IMR-90 (cell line): ENCODE data around the gene ANKRD35. TPM values are rescaled to one million over a fixed set of nuclear protein-coding genes. Genes with fewer than 3 reads are reported as not detected.

Experiments
- ATAC-seq: fragments of 200-7000 bp; cut with Tn5 transposase; 2 replicates; pipeline ENCODE4 v1.9.1; 2020; ENCODE audit warnings: low read depth, mild to moderate bottlenecking, moderate library complexity
- BruUV-seq: library from RNA; stranded (reverse); fragments of 400-500 nt; replicated peaks from 2 replicates; lab custom pipeline; 2021; lab: Mats Ljungman, UMichigan
- CTCF ChIA-PET: fragments of 300-600 bp; formaldehyde crosslinking; extraction: SDS; loops from one replicate; lab custom pipeline; 2021; ENCODE audit warnings: antibody characterized with exemption; lab: Yijun Ruan, JAX
- POLR2A ChIA-PET: fragments of 300-600 bp; sonication (Branson Sonifier 250); formaldehyde crosslinking; loops from one replicate; lab custom pipeline; 2022; ENCODE audit warnings: antibody characterized with exemption; ENCODE audit not compliant: unreplicated experiment; lab: Charles Lee
- DNase-seq: peaks from one replicate; pipeline ENCODE4 v3.0.0; 2013
- H2AFZ ChIP-seq: replicated peaks from 2 replicates; pipeline ENCODE3; 2013; ENCODE audit warnings: low read length, mild to moderate bottlenecking; ENCODE audit not compliant: poor library complexity
- H2AK5ac ChIP-seq: 2 replicates; pipeline ENCODE4 v1.6.1; 2013; ENCODE audit warnings: low read depth, low read length, inconsistent platforms
- H2AK9ac ChIP-seq: replicated peaks from 2 replicates; pipeline ENCODE3; 2013; ENCODE audit warnings: mild to moderate bottlenecking, low read depth, low read length, moderate library complexity; ENCODE audit not compliant: poor library complexity
- H2BK120ac ChIP-seq: 2 replicates; pipeline ENCODE4 v1.6.1; 2013; ENCODE audit warnings: low read depth, low read length, inconsistent platforms
- H2BK15ac ChIP-seq: 3 replicates; pipeline ENCODE4 v1.6.1; 2013; ENCODE audit warnings: low read depth, low read length, inconsistent platforms
- H2BK20ac ChIP-seq: 2 replicates; pipeline ENCODE4 v1.6.1; 2013; ENCODE audit warnings: low read depth, mild to moderate bottlenecking, inconsistent platforms, low read length, moderate library complexity
- H2BK5ac ChIP-seq: 2 replicates; pipeline ENCODE4 v1.6.1; 2013; ENCODE audit warnings: mild to moderate bottlenecking, low read depth, low read length, inconsistent platforms; ENCODE audit not compliant: poor library complexity, severe bottlenecking
- H3K14ac ChIP-seq: replicated peaks from 2 replicates; pipeline ENCODE4 v1.6.1; 2013; ENCODE audit warnings: low read depth, low read length, inconsistent platforms
- H3K18ac ChIP-seq: 2 replicates; pipeline ENCODE4 v1.6.1; 2013; ENCODE audit warnings: low read depth, low read length, control low read depth
- H3K23ac ChIP-seq: 2 replicates; pipeline ENCODE4 v1.6.1; 2013; ENCODE audit warnings: low read depth, low read length, inconsistent platforms
- H3K27ac ChIP-seq: 2 replicates; pipeline ENCODE4 v1.5.1; 2013; ENCODE audit warnings: mild to moderate bottlenecking, control low read depth, low read length; ENCODE audit not compliant: insufficient read depth
- H3K27me3 ChIP-seq: 2 replicates; pipeline ENCODE4 v1.6.1; 2013; ENCODE audit warnings: low read length; ENCODE audit not compliant: control insufficient read depth, insufficient read depth
- H3K36me3 ChIP-seq: 2 replicates; pipeline ENCODE4 v1.6.1; 2013; ENCODE audit warnings: low read length, mixed read lengths; ENCODE audit not compliant: control insufficient read depth, insufficient read depth
- H3K4ac ChIP-seq: 2 replicates; pipeline ENCODE4 v1.6.1; 2013; ENCODE audit warnings: low read depth, low read length, inconsistent platforms
- H3K4me1 ChIP-seq: 2 replicates; pipeline ENCODE4 v1.6.1; 2013; ENCODE audit warnings: low read length, mixed read lengths; ENCODE audit not compliant: control insufficient read depth, insufficient read depth
- H3K4me2 ChIP-seq: 2 replicates; pipeline ENCODE4 v1.6.1; 2013; ENCODE audit warnings: low read depth, mild to moderate bottlenecking, control low read depth, low read length, moderate library complexity
- H3K4me3 ChIP-seq: 2 replicates; pipeline ENCODE4 v1.5.1; 2013; ENCODE audit warnings: low read depth, mild to moderate bottlenecking, control low read depth, low read length, moderate library complexity; ENCODE audit not compliant: insufficient read depth
- H3K56ac ChIP-seq: 2 replicates; pipeline ENCODE4 v1.6.1; 2013; ENCODE audit warnings: low read length, inconsistent platforms; ENCODE audit not compliant: insufficient read depth; ENCODE audit errors: extremely low read depth
- H3K79me1 ChIP-seq, 2 experiments: 2 replicates each; pipeline ENCODE4 v1.6.1; 2013; ENCODE audit warnings: low read length in 2 of 2, inconsistent platforms in 1 of 2, low read depth in 1 of 2
- H3K9ac ChIP-seq: 2 replicates; pipeline ENCODE4 v1.6.1; 2013; ENCODE audit warnings: low read depth, low read length, control low read depth
- H3K9me1 ChIP-seq: 2 replicates; pipeline ENCODE4 v1.6.1; 2013; ENCODE audit warnings: low read length, inconsistent platforms; ENCODE audit not compliant: insufficient read depth
- H3K9me3 ChIP-seq: 2 replicates; pipeline ENCODE4 v1.6.1; 2013; ENCODE audit warnings: low read length; ENCODE audit not compliant: control insufficient read depth, insufficient read depth
- H4K20me1 ChIP-seq: 2 replicates; pipeline ENCODE4 v1.6.1; 2013; ENCODE audit warnings: low read length, inconsistent platforms; ENCODE audit not compliant: insufficient read depth
- H4K5ac ChIP-seq: 2 replicates; pipeline ENCODE4 v1.6.1; 2013; ENCODE audit warnings: mild to moderate bottlenecking, low read depth, low read length, control low read depth
- H4K8ac ChIP-seq, 2 experiments: 2 replicates each; pipeline ENCODE4 v1.6.1; 2013; ENCODE audit warnings: low read depth in 2 of 2, low read length in 2 of 2, control low read depth in 1 of 2, inconsistent platforms in 1 of 2
- H4K91ac ChIP-seq: 2 replicates; pipeline ENCODE4 v1.6.1; 2013; ENCODE audit warnings: low read depth, low read length, inconsistent platforms; ENCODE audit not compliant: insufficient read depth
- BHLHE40 ChIP-seq: fragments of 150-350 bp; IDR thresholded peaks from 2 replicates; pipeline ENCODE4 v1.6.1; 2016; ENCODE audit warnings: mild to moderate bottlenecking, low read depth, low read length
- CEBPB ChIP-seq: IDR thresholded peaks from 2 replicates; pipeline ENCODE4 v1.6.1; 2012; ENCODE audit warnings: low read depth, low read length, improper control_type of control experiment
- ELK1 ChIP-seq: fragments of 150-350 bp; IDR thresholded peaks from 2 replicates; pipeline ENCODE4 v1.6.1; 2016; ENCODE audit warnings: low read depth, mild to moderate bottlenecking, low read length, moderate library complexity, borderline replicate concordance
- MXI1 ChIP-seq: IDR thresholded peaks from 2 replicates; pipeline ENCODE4 v1.6.1; 2012; ENCODE audit warnings: low read depth, mild to moderate bottlenecking, low read length, moderate library complexity, borderline replicate concordance
- POLR2A ChIP-seq: IDR thresholded peaks from 2 replicates; pipeline ENCODE4 v1.6.1; 2012; ENCODE audit warnings: mild to moderate bottlenecking, low read depth, low read length
- RAD21 ChIP-seq: IDR thresholded peaks from 2 replicates; pipeline ENCODE4 v1.6.1; 2012; ENCODE audit warnings: low read length, improper control_type of control experiment
- RFX5 ChIP-seq: IDR thresholded peaks from 2 replicates; pipeline ENCODE4 v1.8.0; 2012; ENCODE audit warnings: low read depth, mild to moderate bottlenecking, low read length, moderate library complexity
- SMC3 ChIP-seq: fragments of 150-350 bp; IDR thresholded peaks from 2 replicates; pipeline ENCODE4 v1.6.1; 2016; ENCODE audit warnings: low read depth, mild to moderate bottlenecking, antibody characterized with exemption, low read length, moderate library complexity
- WGBS, 2 experiments: methylation state at CpG; one replicate each; pipeline versions ENCODE4 v1.1.5 to v1.1.7; 2013; ENCODE audit warnings: missing lambda C conversion rate in 2 of 2; ENCODE audit not compliant: insufficient read length in 1 of 2; ENCODE audit errors: extremely low coverage in 2 of 2; 5-methylcytosine and 5-hydroxymethylcytosine counted together
- dilution Hi-C: fragments of 300-500 bp; cut with HindIII; formaldehyde crosslinking; loops from one replicate; pipeline ENCODE4 v1.14.3; 2018; ENCODE audit warnings: low sequenced_read_pairs; ENCODE audit not compliant: unreplicated experiment
- in situ Hi-C: fragments of 300-500 bp; cut with MboI; formaldehyde crosslinking; loops from 3 replicates; pipeline ENCODE4 v1.14.3; 2019; ENCODE audit warnings: low sequenced_read_pairs, inconsistent platforms, mixed read lengths
- intact Hi-C: fragments of 100-400 bp; cut with micrococcal nuclease; formaldehyde crosslinking; loops from 2 replicates; pipeline ENCODE4 v1.10.0; 2022
- polyA plus RNA-seq, 3 experiments: library from polyadenylated mRNA; depleted of rRNA; stranded (reverse); fragments of >200 nt; gene quantifications; 2 replicates each; pipeline ENCODE4 v1.2.3, GENCODE V29; 2012; ENCODE audit warnings: low replicate concordance in 1 of 3
- total RNA-seq: library from RNA; depleted of rRNA; stranded (reverse); fragments of >200 nt; gene quantifications from 2 replicates; pipeline ENCODE4 v1.2.3, GENCODE V29; 2012
- TF ChIP-seq, protein P1 (sequence below): conservative IDR thresholded peaks from 2 replicates; pipeline ENCODE4 v1.5.1; 2012; ENCODE audit warnings: mild to moderate bottlenecking, low read depth, low read length, improper control_type of control experiment

The ANKRD35 gene
- total and polyA plus RNA-seq, 2 of the 4 experiments (the other 2 are of a cell fraction): 0.90 to 2.4 TPM

DNA sequence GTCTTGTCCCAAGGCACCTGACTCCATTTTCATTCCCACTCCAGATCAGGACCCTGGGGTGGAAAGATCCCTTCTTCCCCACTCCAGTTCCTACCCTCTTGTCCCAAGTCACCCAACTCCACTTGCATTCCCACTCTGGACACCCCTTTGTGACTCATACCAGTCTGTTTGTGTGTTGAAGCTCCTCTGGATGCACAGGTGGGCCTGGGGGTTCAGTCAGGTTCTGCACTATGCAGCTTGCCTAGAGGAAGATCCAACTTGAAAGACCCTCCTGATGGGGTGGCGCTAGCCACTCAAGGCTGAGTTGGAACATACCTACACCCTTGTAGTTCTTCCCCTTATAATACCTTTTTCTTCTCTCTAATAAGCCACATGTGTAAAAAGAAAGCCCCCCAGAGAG is 9.8 kb upstream of the ANKRD35 start:
- Histone ChIP-seq H3K4ac (no peak overlapping the region), H3K36me3 (no peaks in the 10 kb centered on the region), H3K27ac (no peak overlapping the region), H4K8ac (no peak overlapping the region), H3K4me3 (no peak overlapping the region), H3K9ac (no peak overlapping the region), H2AK9ac (no peak overlapping the region), H3K27me3 (no peaks in the 10 kb centered on the region), H4K20me1 (no peaks in the 10 kb centered on the region), H3K4me1 (peaks cover 12% of the 10 kb centered on the region), H2AK5ac (no peak overlapping the region; the same call in 1 of the 2 replicates), H2AFZ (no peak overlapping the region), H3K9me3 (no peaks in the 10 kb centered on the region), H2BK15ac (no peak overlapping the region; the same call in 2 of the 3 replicates), H2BK120ac (no peak overlapping the region), H2BK20ac (no peak overlapping the region), H3K23ac (no peak overlapping the region), H3K9me1 (peaks cover 18% of the 10 kb centered on the region), H3K4me2 (no peak overlapping the region), H4K91ac (no peak overlapping the region), H3K79me1 (peaks cover 0 to 4% of the 10 kb centered on the region in 2 experiments; a peak in 1 of 4 replicates), H3K56ac (no peak overlapping the region), H3K18ac (no peak overlapping the region), H3K14ac (no peak overlapping the region), H2BK5ac (no peak overlapping the region), H4K5ac (no peak overlapping the region)
- no TSS peak for BruUV-seq
- no CpG with 5 or more reads among the region's 1 CpG for WGBS, 2 experiments
- intact Hi-C loops: loop anchor here (10.0 kb wide), 1 partner anchor 59 kb away; the partner anchor contains the start of gene LIX1L
- ChIA-PET CTCF (interaction anchor here (0.6 kb wide), 1 partner anchor 23 kb away, joined by 3 read pairs; no protein-coding TSS in a partner anchor), POLR2A (no interaction called here)
- DNase-seq (no peak), ATAC-seq (no peak)
- dilution Hi-C loops: no loop called here
- TF ChIP-seq, protein P1, sequence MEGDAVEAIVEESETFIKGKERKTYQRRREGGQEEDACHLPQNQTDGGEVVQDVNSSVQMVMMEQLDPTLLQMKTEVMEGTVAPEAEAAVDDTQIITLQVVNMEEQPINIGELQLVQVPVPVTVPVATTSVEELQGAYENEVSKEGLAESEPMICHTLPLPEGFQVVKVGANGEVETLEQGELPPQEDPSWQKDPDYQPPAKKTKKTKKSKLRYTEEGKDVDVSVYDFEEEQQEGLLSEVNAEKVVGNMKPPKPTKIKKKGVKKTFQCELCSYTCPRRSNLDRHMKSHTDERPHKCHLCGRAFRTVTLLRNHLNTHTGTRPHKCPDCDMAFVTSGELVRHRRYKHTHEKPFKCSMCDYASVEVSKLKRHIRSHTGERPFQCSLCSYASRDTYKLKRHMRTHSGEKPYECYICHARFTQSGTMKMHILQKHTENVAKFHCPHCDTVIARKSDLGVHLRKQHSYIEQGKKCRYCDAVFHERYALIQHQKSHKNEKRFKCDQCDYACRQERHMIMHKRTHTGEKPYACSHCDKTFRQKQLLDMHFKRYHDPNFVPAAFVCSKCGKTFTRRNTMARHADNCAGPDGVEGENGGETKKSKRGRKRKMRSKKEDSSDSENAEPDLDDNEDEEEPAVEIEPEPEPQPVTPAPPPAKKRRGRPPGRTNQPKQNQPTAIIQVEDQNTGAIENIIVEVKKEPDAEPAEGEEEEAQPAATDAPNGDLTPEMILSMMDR: no peak
- no peak for TF ChIP-seq RFX5
- no peak for TF ChIP-seq ELK1
- no peak for TF ChIP-seq POLR2A
- no peak for TF ChIP-seq SMC3
- no peak for TF ChIP-seq BHLHE40
- TF ChIP-seq CEBPB: no peak
- no peak for TF ChIP-seq MXI1
- no peak for TF ChIP-seq RAD21
- in situ Hi-C loops: no loop called here
